Left lung (tissue), 10 donors: ENCODE measurements around the gene SLX4IP. TPM values are rescaled to one million over a fixed set of nuclear protein-coding genes. Genes with fewer than 3 reads are reported as not detected.

Experiments used
- ATAC-seq: fragments of 200-7000 bp; cut with Tn5 transposase; one replicate; pipeline ENCODE4 v1.9.1; 2020; ENCODE audit warnings: moderate library complexity
- DNase-seq, 4 donors: peaks; one replicate each; pipeline ENCODE4 v3.0.0-alpha.2; 2013 to 2020
- H3K27ac ChIP-seq, 2 donors: fragments of 200-600 bp; sonication (generic) in 1 of 2; one replicate each; pipeline versions ENCODE4 v1.5.0 to v1.8.0; 2020 to 2021
- H3K27me3 ChIP-seq, 2 donors: fragments of 200-600 bp; sonication (generic) in 1 of 2; one replicate each; pipeline versions ENCODE4 v1.5.0 to v1.8.0; 2020 to 2021
- H3K36me3 ChIP-seq, 2 donors: fragments of 200-600 bp; sonication (generic) in 1 of 2; one replicate each; pipeline versions ENCODE4 v1.5.0 to v1.8.0; 2020 to 2021
- H3K4me1 ChIP-seq, 2 donors: fragments of 200-600 bp; one replicate each; pipeline ENCODE4 v1.8.0; 2021
- H3K4me3 ChIP-seq, 2 donors: fragments of 200-600 bp; sonication (generic) in 1 of 2; one replicate each; pipeline versions ENCODE4 v1.5.0 to v1.8.0; 2020 to 2021; ENCODE audit warnings: mild to moderate bottlenecking in 1 of 2
- H3K9me3 ChIP-seq, 2 donors: fragments of 200-600 bp; sonication (generic) in 1 of 2; one replicate each; pipeline versions ENCODE4 v1.5.0 to v1.8.0; 2020 to 2021
- CTCF ChIP-seq, 2 donors: fragments of 200-600 bp; sonication (generic) in 1 of 2; IDR thresholded peaks; one replicate each; pipeline versions ENCODE4 v1.5.0 to v1.8.0; 2021; ENCODE audit warnings: antibody characterized with exemption in 2 of 2
- intact Hi-C, 2 donors: fragments of 100-400 bp; cut with DNase I; formaldehyde crosslinking; loops; one replicate each; pipeline versions ENCODE4 v1.11.2 to v1.14.2; 2022
- polyA plus RNA-seq, 6 donors: library from polyadenylated mRNA; unstranded; fragments of 120-200 nt; gene quantifications; one replicate each; pipeline ENCODE4 v1.2.1, GENCODE V29; 2013; ENCODE audit not compliant: insufficient read length in 6 of 6
- total RNA-seq, 2 donors: library from RNA; stranded (reverse); fragmentation: NEBNext Ultra II Directional; extraction: Animal tissue kit (Norgen Biotek cat#: 25700); gene quantifications; one replicate each; pipeline ENCODE4 v1.2.1, GENCODE V29; 2021
- donor health status: DM: no; HTN: yes; CAD: no.
- donor health status: DM: no; HTN: no; CAD: no.

Gene SLX4IP
- total and polyA plus RNA-seq, 8 donors = 6.0 to 12.3 (median 10.3) TPM

- H3K9me3 ChIP-seq = no peaks in the 10 kb centered on the region
- ATAC-seq (no peak), DNase-seq (no peak)
- no peak overlapping the region for H3K4me3 ChIP-seq
- no peaks in the 10 kb centered on the region for H3K27me3 ChIP-seq
- H3K36me3 ChIP-seq = peaks cover 0 to 99% of the 10 kb centered on the region in 2 donors
- no peak overlapping the region for H3K27ac ChIP-seq
- intact Hi-C loops = no loop called here
- H3K4me1 ChIP-seq = peaks cover 0 to 4% of the 10 kb centered on the region in 2 donors
- no peak for TF ChIP-seq CTCF (IDR thresholded peaks at IDR 0.05)
Measured at GRCh38 chr20:10642856-10643559, 207.9 kb downstream of the SLX4IP start.

- H3K4me3 ChIP-seq = no peak overlapping the region
- TF ChIP-seq CTCF (IDR thresholded peaks at IDR 0.05) = no peak
- H3K27me3 ChIP-seq = no peaks in the 10 kb centered on the region
- no peaks in the 10 kb centered on the region for H3K4me1 ChIP-seq
- ATAC-seq = no peak
- intact Hi-C loops = no loop called here
- no peak for DNase-seq
- peaks cover 0 to 100% of the 10 kb centered on the region in 2 donors for H3K36me3 ChIP-seq
- H3K27ac ChIP-seq = no peak overlapping the region
- no peaks in the 10 kb centered on the region for H3K9me3 ChIP-seq
Measured at GRCh38 chr20:10643560-10643873, 208.4 kb downstream of the SLX4IP start.

GRCh38 chr20:10644458-10645204 lies 209.5 kb downstream of the SLX4IP start:
- no peaks in the 10 kb centered on the region for H3K9me3 ChIP-seq
- H3K4me3 ChIP-seq = no peak overlapping the region
- no peak overlapping the region for H3K27ac ChIP-seq
- intact Hi-C loops = no loop called here
- H3K36me3 ChIP-seq = peaks cover 0 to 100% of the 10 kb centered on the region in 2 donors
- TF ChIP-seq CTCF (IDR thresholded peaks at IDR 0.05) = no peak
- no peaks in the 10 kb centered on the region for H3K27me3 ChIP-seq
- ATAC-seq = no peak
- no peaks in the 10 kb centered on the region for H3K4me1 ChIP-seq
- no peak for DNase-seq

- TF ChIP-seq CTCF (IDR thresholded peaks at IDR 0.05) = no peak
- H3K4me1 ChIP-seq = no peaks in the 10 kb centered on the region
- H3K4me3 ChIP-seq = no peak overlapping the region
- H3K9me3 ChIP-seq = no peaks in the 10 kb centered on the region
- H3K36me3 ChIP-seq = peaks cover 0 to 100% of the 10 kb centered on the region in 2 donors
- H3K27me3 ChIP-seq = no peaks in the 10 kb centered on the region
- intact Hi-C loops = no loop called here
- no peak overlapping the region for H3K27ac ChIP-seq
- ATAC-seq (no peak), DNase-seq (no peak)
Measured at GRCh38 chr20:10645205-10645570, 210.1 kb downstream of the SLX4IP start.

- DNase-seq (no peak), ATAC-seq (no peak)
- Histone ChIP-seq H3K4me1 (no peaks in the 10 kb centered on the region), H3K4me3 (no peak overlapping the region), H3K9me3 (no peaks in the 10 kb centered on the region), H3K27me3 (no peaks in the 10 kb centered on the region), H3K27ac (no peak overlapping the region), H3K36me3 (peaks cover 0 to 100% of the 10 kb centered on the region in 2 donors)
- no peak for TF ChIP-seq CTCF (IDR thresholded peaks at IDR 0.05)
- intact Hi-C loops = no loop called here
Measured at GRCh38 chr20:10646006-10646405, 210.9 kb downstream of the SLX4IP start.
